GM12801 (cell line): ENCODE measurements around the gene YY1AP1.

ENCODE experiments used
- TF ChIP-seq, protein P1 (sequence below): IDR thresholded peaks from one replicate; pipeline ENCODE4 v1.5.1; 2011; ENCODE audit warnings: control low read depth; ENCODE audit not compliant: insufficient read length; ENCODE audit errors: extremely low read depth

The YY1AP1 gene

DNA sequence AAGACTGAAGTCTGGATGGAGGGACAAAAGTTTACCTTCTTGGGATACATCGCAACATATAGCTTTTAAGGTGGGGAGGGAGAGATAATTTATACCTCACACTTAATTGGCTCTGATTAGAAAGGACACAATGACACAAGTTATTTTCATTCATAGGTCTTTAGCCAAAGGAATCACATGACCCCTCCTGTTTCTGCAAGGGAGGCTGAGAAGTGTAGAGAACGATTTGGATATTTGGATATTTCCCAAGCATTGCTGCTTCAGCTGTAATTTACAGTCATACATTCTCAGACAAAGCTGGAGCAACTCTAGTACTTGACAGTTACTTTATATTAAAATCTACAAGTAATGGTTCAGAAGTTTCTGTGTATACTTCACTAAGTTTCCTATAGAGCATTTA, 24.5 kb upstream of the YY1AP1 start:
- TF ChIP-seq, protein P1, sequence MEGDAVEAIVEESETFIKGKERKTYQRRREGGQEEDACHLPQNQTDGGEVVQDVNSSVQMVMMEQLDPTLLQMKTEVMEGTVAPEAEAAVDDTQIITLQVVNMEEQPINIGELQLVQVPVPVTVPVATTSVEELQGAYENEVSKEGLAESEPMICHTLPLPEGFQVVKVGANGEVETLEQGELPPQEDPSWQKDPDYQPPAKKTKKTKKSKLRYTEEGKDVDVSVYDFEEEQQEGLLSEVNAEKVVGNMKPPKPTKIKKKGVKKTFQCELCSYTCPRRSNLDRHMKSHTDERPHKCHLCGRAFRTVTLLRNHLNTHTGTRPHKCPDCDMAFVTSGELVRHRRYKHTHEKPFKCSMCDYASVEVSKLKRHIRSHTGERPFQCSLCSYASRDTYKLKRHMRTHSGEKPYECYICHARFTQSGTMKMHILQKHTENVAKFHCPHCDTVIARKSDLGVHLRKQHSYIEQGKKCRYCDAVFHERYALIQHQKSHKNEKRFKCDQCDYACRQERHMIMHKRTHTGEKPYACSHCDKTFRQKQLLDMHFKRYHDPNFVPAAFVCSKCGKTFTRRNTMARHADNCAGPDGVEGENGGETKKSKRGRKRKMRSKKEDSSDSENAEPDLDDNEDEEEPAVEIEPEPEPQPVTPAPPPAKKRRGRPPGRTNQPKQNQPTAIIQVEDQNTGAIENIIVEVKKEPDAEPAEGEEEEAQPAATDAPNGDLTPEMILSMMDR, result no peak

GRCh38 chr1:155709391-155709790, 20.8 kb upstream of the YY1AP1 start:
- TF ChIP-seq, protein P1, result no peak

- TF ChIP-seq, protein P1, result no peak
These were observed 17.6 kb upstream of the YY1AP1 start for GRCh38 chr1:155706139-155706538.

- TF ChIP-seq, protein P1, result no peak
These were observed 14.6 kb upstream of the YY1AP1 start for GRCh38 chr1:155703216-155703615.

GRCh38 chr1:155698382-155699038, 9.9 kb upstream of the YY1AP1 start:
- TF ChIP-seq, protein P1, result no peak

DNA sequence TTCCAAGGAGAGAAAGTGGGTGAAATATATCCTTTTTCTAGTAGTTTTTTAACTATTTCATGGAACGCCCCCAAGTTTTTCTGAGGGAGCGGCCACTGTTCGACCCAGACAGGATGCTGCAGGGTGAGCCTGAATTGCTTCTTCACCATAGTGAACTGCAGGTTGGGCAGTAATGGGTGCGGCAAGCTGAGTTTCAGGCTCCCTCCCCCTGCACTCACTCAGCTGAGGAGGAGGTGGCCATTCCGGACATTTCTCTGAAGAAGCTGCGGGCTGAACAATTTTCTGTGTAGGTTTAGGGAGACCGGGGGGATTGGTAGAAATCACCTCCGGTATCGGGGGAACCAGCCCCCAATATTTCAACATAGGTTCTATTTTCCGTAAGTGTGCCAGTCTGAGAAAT, 8.5 kb upstream of the YY1AP1 start:
- TF ChIP-seq, protein P1, result no peak

- TF ChIP-seq, protein P1, result no peak
These were observed 8.0 kb upstream of the YY1AP1 start for GRCh38 chr1:155696524-155696923.
